ENCODE results near the gene KCNK17. TPM values are rescaled to one million over a fixed set of nuclear protein-coding genes. Genes with fewer than 3 reads are reported as not detected.

The KCNK17 gene
- polyA plus RNA-seq, 1 experiment, result not detected

DNA sequence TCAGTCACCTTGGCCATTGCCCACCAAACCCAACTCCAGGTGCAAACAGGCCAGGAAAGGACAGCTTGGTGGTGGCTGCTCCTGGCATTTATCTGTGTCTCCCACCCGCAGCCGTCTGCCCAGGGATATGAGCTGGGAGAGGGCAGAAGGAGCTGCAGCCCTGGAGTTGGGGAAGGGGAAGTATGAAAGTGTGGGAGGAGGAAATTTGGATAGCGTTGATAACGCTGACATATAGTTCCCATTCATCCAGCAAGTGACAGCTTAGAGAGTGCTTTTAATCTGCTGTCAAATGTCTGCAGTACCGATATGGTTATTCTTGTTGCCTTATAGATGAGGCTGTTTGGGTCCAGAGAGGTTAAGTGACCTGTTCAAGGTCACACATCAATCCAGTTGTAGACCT is 7.5 kb upstream of the KCNK17 start:
- peaks cover 3% of the 10 kb centered on the region; the same call in 1 of the 2 replicates for H3K27me3 ChIP-seq (ENCODE audit: control insufficient read depth, insufficient read depth, low read length)
- TF ChIP-seq, protein P1, sequence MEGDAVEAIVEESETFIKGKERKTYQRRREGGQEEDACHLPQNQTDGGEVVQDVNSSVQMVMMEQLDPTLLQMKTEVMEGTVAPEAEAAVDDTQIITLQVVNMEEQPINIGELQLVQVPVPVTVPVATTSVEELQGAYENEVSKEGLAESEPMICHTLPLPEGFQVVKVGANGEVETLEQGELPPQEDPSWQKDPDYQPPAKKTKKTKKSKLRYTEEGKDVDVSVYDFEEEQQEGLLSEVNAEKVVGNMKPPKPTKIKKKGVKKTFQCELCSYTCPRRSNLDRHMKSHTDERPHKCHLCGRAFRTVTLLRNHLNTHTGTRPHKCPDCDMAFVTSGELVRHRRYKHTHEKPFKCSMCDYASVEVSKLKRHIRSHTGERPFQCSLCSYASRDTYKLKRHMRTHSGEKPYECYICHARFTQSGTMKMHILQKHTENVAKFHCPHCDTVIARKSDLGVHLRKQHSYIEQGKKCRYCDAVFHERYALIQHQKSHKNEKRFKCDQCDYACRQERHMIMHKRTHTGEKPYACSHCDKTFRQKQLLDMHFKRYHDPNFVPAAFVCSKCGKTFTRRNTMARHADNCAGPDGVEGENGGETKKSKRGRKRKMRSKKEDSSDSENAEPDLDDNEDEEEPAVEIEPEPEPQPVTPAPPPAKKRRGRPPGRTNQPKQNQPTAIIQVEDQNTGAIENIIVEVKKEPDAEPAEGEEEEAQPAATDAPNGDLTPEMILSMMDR (IDR thresholded peaks at IDR 0.05; ENCODE audit: insufficient read depth, low read depth, low read length), result no peak
- DNase-seq (ENCODE audit: low read depth), result no peak
- ChIA-PET CTCF (interaction anchor here (0.6 to 1.3 kb wide), 5 partner anchors 11 to 305 kb away, joined by 3 read pairs; no protein-coding TSS in a partner anchor), POLR2A (no interaction called here)
- no peak overlapping the region for H3K4me3 ChIP-seq (ENCODE audit: low read depth, low read length)
- H3K36me3 ChIP-seq (ENCODE audit: control insufficient read depth, insufficient read depth, low read length), result no peaks in the 10 kb centered on the region

DNA sequence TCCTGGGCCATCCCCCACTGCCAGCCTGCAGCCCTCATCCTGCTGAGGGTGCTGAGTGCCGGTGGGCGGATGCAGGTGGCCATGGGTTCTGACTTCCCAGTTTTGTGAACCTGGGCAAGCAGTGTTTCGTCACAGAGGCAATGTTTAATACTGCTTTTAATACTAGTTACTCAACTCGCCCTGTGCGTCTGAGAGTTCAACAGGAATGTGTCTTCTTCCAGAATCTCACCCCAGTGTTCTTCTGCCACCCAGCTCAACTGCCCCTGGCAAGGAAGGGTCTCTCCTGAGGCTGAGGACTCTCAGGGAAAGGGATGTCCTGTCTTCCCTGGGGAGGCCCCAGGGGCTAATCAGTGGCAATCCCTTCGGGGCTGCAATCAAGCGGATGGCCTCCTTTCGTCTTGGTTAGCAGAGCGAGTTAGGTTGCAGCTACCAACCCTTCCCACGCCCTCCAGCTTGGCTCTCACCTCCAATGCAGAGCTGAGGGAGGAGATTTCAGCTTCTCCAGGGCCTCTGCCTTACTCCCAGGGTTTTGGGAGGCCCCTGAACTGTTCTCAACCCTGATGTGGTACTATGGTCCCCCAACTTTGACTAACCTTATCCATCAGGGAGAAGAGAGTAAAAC is 6.3 kb upstream of the KCNK17 start:
- H3K36me3 ChIP-seq (ENCODE audit: control insufficient read depth, insufficient read depth, low read length), result no peaks in the 10 kb centered on the region
- TF ChIP-seq, protein P1 (IDR thresholded peaks at IDR 0.05; ENCODE audit: insufficient read depth, low read depth, low read length), result no peak
- H3K4me3 ChIP-seq (ENCODE audit: low read depth, low read length), result no peak overlapping the region
- ChIA-PET POLR2A (no interaction called here), CTCF (interaction anchor here (1.0 to 1.3 kb wide), 2 partner anchors 27 to 154 kb away, joined by 3 read pairs; no protein-coding TSS in a partner anchor)
- DNase-seq (ENCODE audit: low read depth), result no peak
- peaks cover 4% of the 10 kb centered on the region for H3K27me3 ChIP-seq (ENCODE audit: control insufficient read depth, insufficient read depth, low read length)

DNA sequence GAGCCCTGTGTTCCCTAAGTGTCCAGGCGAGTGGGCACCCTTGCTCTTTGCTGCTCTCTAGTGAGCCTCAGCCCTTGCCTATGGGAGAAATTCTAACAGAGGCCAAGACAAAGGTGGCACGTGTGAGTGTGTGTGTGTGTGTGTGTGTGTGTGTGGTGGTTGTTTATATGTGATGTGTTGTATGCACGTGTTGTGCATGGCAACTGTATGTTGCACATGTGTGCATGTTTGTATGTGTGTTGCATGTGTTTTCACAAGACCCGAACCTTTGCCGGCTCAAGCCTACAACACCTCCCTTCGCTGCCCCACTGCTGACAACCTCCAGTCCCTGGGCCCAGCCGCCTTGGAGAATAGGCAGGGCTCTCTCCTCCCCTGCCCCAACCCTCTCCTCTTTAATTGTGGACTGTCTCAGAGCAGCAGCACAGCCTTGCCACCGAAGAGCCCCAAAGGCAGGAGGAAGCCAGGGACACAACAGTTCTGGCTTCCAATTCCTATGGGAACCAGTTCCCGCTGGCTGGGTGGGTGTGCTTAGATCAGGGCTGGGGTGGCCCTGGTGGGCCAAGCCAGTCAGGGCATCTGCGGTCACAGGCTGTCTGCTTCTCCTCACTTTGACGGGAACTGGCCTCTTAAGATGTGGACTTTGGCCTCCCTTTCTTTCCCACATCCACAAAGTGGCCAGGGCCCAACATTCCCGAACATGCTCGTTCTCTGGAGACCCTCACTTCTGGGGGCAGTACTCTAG is 5.6 kb upstream of the KCNK17 start:
- TF ChIP-seq, protein P1 (IDR thresholded peaks at IDR 0.05; ENCODE audit: insufficient read depth, low read depth, low read length), result no peak
- H3K27me3 ChIP-seq (ENCODE audit: control insufficient read depth, insufficient read depth, low read length), result peaks cover 9% of the 10 kb centered on the region
- no peaks in the 10 kb centered on the region for H3K36me3 ChIP-seq (ENCODE audit: control insufficient read depth, insufficient read depth, low read length)
- DNase-seq (ENCODE audit: low read depth), result no peak
- no peak overlapping the region for H3K4me3 ChIP-seq (ENCODE audit: low read depth, low read length)
- ChIA-PET POLR2A (no interaction called here), CTCF (interaction anchor here (1.0 to 1.8 kb wide), 2 partner anchors 58 to 154 kb away, joined by 3 to 7 read pairs; no protein-coding TSS in a partner anchor)

GRCh38 chr6:39317256-39317655 is 3.0 kb upstream of the KCNK17 start:
- ChIA-PET CTCF (interaction anchor here (0.8 kb wide), 1 partner anchor 10 kb away, joined by 3 read pairs; no protein-coding TSS in a partner anchor), POLR2A (no interaction called here)
- H3K27me3 ChIP-seq (ENCODE audit: control insufficient read depth, insufficient read depth, low read length), result peaks cover 26% of the 10 kb centered on the region
- no peaks in the 10 kb centered on the region for H3K36me3 ChIP-seq (ENCODE audit: control insufficient read depth, insufficient read depth, low read length)
- H3K4me3 ChIP-seq (ENCODE audit: low read depth, low read length), result no peak overlapping the region
- TF ChIP-seq, protein P1 (IDR thresholded peaks at IDR 0.05; ENCODE audit: insufficient read depth, low read depth, low read length), result no peak
- DNase-seq (ENCODE audit: low read depth), result no peak

GRCh38 chr6:39313526-39314272 is 520 bp downstream of the KCNK17 start:
- TF ChIP-seq, protein P1 (IDR thresholded peaks at IDR 0.05; ENCODE audit: insufficient read depth, low read depth, low read length), result no peak
- H3K36me3 ChIP-seq (ENCODE audit: control insufficient read depth, insufficient read depth, low read length), result no peaks in the 10 kb centered on the region
- DNase-seq (ENCODE audit: low read depth), result no peak
- H3K4me3 ChIP-seq (ENCODE audit: low read depth, low read length), result no peak overlapping the region
- H3K27me3 ChIP-seq (ENCODE audit: control insufficient read depth, insufficient read depth, low read length), result peaks cover 25% of the 10 kb centered on the region
- POLR2A ChIA-PET, result no interaction called here
- CTCF ChIA-PET, result interaction anchor here (1.2 to 1.5 kb wide), 3 partner anchors 28 to 147 kb away, joined by 3 read pairs; no protein-coding TSS in a partner anchor
